ENCODE results near the gene BAIAP2L1. TPM values are rescaled to one million over a fixed set of nuclear protein-coding genes. Genes with fewer than 3 reads are reported as not detected.
A peak's percentile ranks its signal among the peaks of the same experiment; 100 is the strongest.

BAIAP2L1 gene
- total RNA-seq, 2 donors from 2014 or later: 2.4 TPM

- ATAC-seq (no peak), DNase-seq (no peak)
- intact Hi-C loops (cut with DNase I): loop anchor here in 1 of 2 donors (5.0 kb wide), 1 partner anchor 32 kb away; no protein-coding TSS in a partner anchor
Measured at GRCh38 chr7:98254951-98255610, 145.8 kb downstream of the BAIAP2L1 start.

DNA sequence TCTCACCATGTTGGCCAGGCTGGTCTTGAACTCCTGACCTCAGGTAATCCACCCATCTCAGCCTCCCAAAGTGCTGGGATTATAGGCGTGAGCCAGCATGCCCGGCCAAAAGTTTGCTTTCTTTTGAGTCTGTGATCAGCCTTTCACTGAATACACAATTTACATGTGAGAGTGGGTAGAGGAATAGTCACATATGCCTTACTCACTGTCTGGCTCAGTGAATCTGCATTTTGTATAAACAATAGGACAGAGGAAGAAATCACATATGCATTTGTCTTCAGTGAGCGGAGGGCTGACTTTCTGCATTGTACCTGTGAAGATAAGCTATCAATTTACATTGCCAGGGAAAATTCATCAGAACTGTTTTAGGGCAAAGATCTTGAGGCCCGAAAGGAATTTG lies 146.4 kb downstream of the BAIAP2L1 start:
- no peak for ATAC-seq
- intact Hi-C loops (cut with DNase I): loop anchor here in 1 of 2 donors (5.0 kb wide), 1 partner anchor 33 kb away; no protein-coding TSS in a partner anchor
- no peak for DNase-seq

- intact Hi-C loops (cut with DNase I): loop anchor here in 1 of 2 donors (5.0 kb wide), 1 partner anchor 35 kb away; no protein-coding TSS in a partner anchor
- DNase-seq (no peak), ATAC-seq (peak in 1 of 2 donors; percentile 3)
Measured at GRCh38 chr7:98252425-98253054, 148.3 kb downstream of the BAIAP2L1 start.

GRCh38 chr7:98251601-98252424 lies 149.1 kb downstream of the BAIAP2L1 start, which contains the start of gene TECPR1:
TSS of gene TECPR1 (minus strand) at chr7:98252232. CDS start at chr7:98246146, 6,086 bp downstream.
- intact Hi-C loops (cut with DNase I): loop anchor here in 1 of 2 donors (5.0 kb wide), 1 partner anchor 35 kb away; no protein-coding TSS in a partner anchor
- ATAC-seq (peak; percentile 99 to 100), DNase-seq (peak; percentile 96)

DNA sequence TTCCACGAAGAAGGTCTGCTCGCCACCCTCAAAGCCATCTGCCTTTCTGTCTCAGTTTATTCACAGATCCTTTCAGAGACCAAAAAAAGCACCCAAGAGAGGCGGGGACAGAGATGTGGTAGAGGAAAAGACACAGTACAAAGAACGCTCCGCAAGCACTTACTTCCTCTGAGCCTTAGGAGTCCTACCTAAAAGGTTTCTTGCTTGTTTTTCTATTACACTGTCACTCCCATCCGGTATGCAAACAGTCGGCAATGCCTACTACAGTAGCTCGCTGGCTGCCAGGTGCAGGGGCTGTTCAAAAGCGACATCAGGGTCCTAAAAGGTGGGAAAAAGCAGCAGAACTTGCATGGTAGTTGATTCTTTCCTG lies 149.7 kb downstream of the BAIAP2L1 start:
- ATAC-seq (no peak), DNase-seq (no peak)
- intact Hi-C loops (cut with DNase I): loop anchor here in 1 of 2 donors (5.0 kb wide), 1 partner anchor 36 kb away; no protein-coding TSS in a partner anchor

DNA sequence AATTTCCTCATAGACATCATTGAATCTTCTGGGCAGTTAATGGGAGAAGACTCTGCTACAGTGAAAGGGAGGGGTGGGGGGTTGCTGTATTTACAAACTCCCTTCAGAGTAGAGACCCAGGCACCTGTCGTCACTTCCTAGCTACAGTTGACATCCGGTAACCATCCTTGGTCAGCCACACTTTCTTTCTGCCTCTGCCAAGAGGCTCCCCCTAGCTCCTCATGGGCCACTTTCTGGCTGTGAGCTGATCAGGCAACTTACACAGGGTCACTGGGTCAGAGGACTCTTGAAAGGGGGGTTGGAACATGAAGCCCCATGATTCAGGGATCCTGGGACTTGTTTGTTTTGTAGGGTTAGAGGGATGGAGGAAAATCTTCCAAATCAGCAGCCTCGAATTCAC lies 150.1 kb downstream of the BAIAP2L1 start:
- DNase-seq: no peak
- intact Hi-C loops (cut with DNase I): loop anchor here in 1 of 2 donors (5.0 kb wide), 1 partner anchor 37 kb away; no protein-coding TSS in a partner anchor
- ATAC-seq: no peak

DNA sequence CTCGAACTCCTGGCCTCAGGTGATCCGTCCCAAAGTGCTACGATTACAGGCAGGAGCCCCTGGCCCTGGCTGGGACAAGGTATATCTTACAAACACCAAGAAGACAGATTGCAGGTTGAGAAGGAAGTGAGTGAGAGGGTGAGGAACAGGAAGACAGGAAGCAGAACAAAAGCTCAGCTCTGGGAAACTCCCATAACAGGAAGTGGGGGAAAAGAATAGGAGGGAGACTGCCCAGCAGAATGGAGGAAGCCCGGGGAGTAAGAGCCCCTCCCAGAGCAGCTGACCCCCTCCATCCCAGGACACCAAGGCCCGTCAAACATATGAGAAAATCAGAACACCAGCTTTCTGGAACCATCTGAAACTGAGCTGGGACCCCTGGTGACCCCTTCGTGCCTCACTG lies 151.8 kb downstream of the BAIAP2L1 start:
- intact Hi-C loops (cut with DNase I): no loop called here
- no peak for DNase-seq

DNA sequence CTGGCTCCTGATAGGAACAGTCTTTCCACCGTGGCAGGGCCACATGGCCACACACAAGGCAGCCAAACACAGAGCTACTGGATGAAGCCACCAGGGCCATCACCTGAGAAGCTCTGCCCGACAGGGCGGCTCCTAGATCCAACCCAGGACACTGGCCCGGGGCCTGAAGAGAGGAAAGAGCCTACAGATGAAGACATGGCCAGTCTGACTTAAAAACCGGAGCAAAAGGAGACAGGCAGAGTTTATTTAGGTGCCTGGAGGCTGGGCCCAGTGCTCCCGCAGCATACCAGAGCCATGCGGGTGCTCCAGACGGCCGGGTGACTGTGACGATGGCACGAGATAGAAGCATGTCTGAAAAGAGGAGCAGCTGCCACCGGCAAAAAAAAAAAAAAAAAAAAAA lies 152.7 kb downstream of the BAIAP2L1 start:
- intact Hi-C loops (cut with DNase I): no loop called here
- DNase-seq (no peak), ATAC-seq (no peak)

More for the DNA sequence above, 151.8 kb downstream of the BAIAP2L1 start:
- peak in 1 of 2 donors; percentile 2 for ATAC-seq

- ATAC-seq (no peak), DNase-seq (no peak)
- intact Hi-C loops (cut with DNase I): loop anchor here in 1 of 2 donors (5.0 kb wide), 1 partner anchor 223 kb away; no protein-coding TSS in a partner anchor
Measured at GRCh38 chr7:98244871-98245270, 156.0 kb downstream of the BAIAP2L1 start.

GRCh38 chr7:98242934-98243333 lies 158.0 kb downstream of the BAIAP2L1 start:
- ATAC-seq (no peak), DNase-seq (no peak)
- intact Hi-C loops (cut with DNase I): loop anchor here in 1 of 2 donors (5.0 kb wide), 1 partner anchor 221 kb away; no protein-coding TSS in a partner anchor

DNA sequence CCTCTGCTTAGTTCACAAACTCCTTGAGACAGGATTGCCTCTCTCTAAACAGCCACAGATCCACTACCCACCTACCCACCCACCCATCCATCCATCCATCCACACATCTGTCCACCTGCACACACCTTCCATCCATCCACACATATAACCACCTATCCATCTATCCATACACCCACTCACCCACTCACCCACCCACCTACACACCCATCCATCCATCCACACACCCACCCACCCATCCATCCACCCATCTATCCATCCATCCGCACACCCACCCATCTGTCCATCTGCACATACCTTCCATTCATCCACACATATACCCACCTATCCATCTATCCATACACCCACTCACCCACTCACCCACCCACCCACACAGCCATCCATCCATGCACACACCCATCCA lies 158.5 kb downstream of the BAIAP2L1 start:
- DNase-seq: no peak
- intact Hi-C loops (cut with DNase I): loop anchor here in 1 of 2 donors (5.0 kb wide), 1 partner anchor 220 kb away; no protein-coding TSS in a partner anchor
- no peak for ATAC-seq

DNA sequence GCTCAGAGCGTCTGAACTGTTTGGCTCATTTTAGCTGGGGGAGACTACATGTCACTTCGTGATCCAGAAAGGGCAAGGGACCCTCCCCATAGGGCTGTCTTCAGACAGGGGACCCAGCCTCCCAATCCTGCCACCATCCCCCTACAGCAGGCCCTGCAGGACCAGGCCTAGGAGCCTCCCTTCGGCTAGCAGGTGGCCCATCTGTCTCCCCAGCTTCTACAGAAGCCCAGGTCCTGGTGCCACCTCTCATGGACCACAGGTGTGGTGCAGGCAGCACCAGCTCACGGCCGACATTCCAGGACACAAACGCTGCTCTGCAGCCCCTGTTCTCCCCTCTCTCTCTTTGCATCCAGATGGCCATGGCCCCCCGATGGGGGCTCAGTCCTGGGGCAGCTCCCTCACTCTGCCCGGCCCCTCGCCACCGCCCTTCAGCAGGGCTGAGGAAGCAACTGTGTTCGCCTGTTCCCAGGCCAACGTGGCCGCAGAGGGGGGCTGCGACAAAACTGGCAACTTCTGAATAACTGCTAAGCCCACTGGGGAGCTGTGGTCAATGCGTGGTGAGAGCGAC lies 159.1 kb downstream of the BAIAP2L1 start:
- ATAC-seq: no peak
- intact Hi-C loops (cut with DNase I): loop anchor here in 1 of 2 donors (5.0 kb wide), 1 partner anchor 219 kb away; no protein-coding TSS in a partner anchor

More for the DNA sequence above, 159.1 kb downstream of the BAIAP2L1 start:
- DNase-seq: no peak

Other genes starting within 250 kb of the BAIAP2L1 start
- under 1 TPM; 0.37 to 0.38 TPM for gene BHLHA15, start 189.7 kb downstream of the BAIAP2L1 start, total RNA-seq
- gene TECPR1, start 148.9 kb downstream of the BAIAP2L1 start, total RNA-seq: 10 to 100 TPM; 20.9 to 23.4 TPM
- 100 to 1,000 TPM; 190 to 207 TPM for gene BRI3, start 119.4 kb downstream of the BAIAP2L1 start, total RNA-seq
- gene NPTX2, start 216.2 kb upstream of the BAIAP2L1 start, total RNA-seq: 1 to 10 TPM; 2.0 to 5.8 TPM

Measured in left cardiac atrium (tissue), 4 donors.